ENCODE data around the gene GPX6.
"Not testable (repeated sequence)": the region's sequence is repeated elsewhere in the genome, so short reads cannot be mapped to it uniquely, and the experiment has no call there.

- TF ChIP-seq PTBP1 (IDR thresholded peaks at IDR 0.05; ENCODE audit: low read depth, low read length, poor library complexity, severe bottlenecking); CTCF (CRISPR knock-in tag; IDR thresholded peaks at IDR 0.05): not testable (repeated sequence)
Measured at GRCh38 chr6:28512387-28512786, 3.2 kb downstream of the GPX6 start.
